IMR-90 (cell line): ENCODE results near the gene OPRL1. TPM values are rescaled to one million over a fixed set of nuclear protein-coding genes. Genes with fewer than 3 reads are reported as not detected.

Source experiments
- ATAC-seq: fragments of 200-7000 bp; cut with Tn5 transposase; 2 replicates; pipeline ENCODE4 v1.9.1; 2020; ENCODE audit warnings: low read depth, mild to moderate bottlenecking, moderate library complexity
- BruUV-seq: library from RNA; stranded (reverse); fragments of 400-500 nt; replicated peaks from 2 replicates; lab custom pipeline; 2021; lab: Mats Ljungman, UMichigan
- CTCF ChIA-PET: fragments of 300-600 bp; formaldehyde crosslinking; extraction: SDS; loops from one replicate; lab custom pipeline; 2021; ENCODE audit warnings: antibody characterized with exemption; lab: Yijun Ruan, JAX
- POLR2A ChIA-PET: fragments of 300-600 bp; sonication (Branson Sonifier 250); formaldehyde crosslinking; loops from one replicate; lab custom pipeline; 2022; ENCODE audit warnings: antibody characterized with exemption; ENCODE audit not compliant: unreplicated experiment; lab: Charles Lee
- DNase-seq: peaks from one replicate; pipeline ENCODE4 v3.0.0; 2013
- H2AFZ ChIP-seq: replicated peaks from 2 replicates; pipeline ENCODE3; 2013; ENCODE audit warnings: low read length, mild to moderate bottlenecking; ENCODE audit not compliant: poor library complexity
- H2AK5ac ChIP-seq: 2 replicates; pipeline ENCODE4 v1.6.1; 2013; ENCODE audit warnings: low read depth, low read length, inconsistent platforms
- H2AK9ac ChIP-seq: replicated peaks from 2 replicates; pipeline ENCODE3; 2013; ENCODE audit warnings: mild to moderate bottlenecking, low read depth, low read length, moderate library complexity; ENCODE audit not compliant: poor library complexity
- H2BK120ac ChIP-seq: 2 replicates; pipeline ENCODE4 v1.6.1; 2013; ENCODE audit warnings: low read depth, low read length, inconsistent platforms
- H2BK15ac ChIP-seq: 3 replicates; pipeline ENCODE4 v1.6.1; 2013; ENCODE audit warnings: low read depth, low read length, inconsistent platforms
- H2BK20ac ChIP-seq: 2 replicates; pipeline ENCODE4 v1.6.1; 2013; ENCODE audit warnings: low read depth, mild to moderate bottlenecking, inconsistent platforms, low read length, moderate library complexity
- H2BK5ac ChIP-seq: 2 replicates; pipeline ENCODE4 v1.6.1; 2013; ENCODE audit warnings: mild to moderate bottlenecking, low read depth, low read length, inconsistent platforms; ENCODE audit not compliant: poor library complexity, severe bottlenecking
- H3K14ac ChIP-seq: replicated peaks from 2 replicates; pipeline ENCODE4 v1.6.1; 2013; ENCODE audit warnings: low read depth, low read length, inconsistent platforms
- H3K18ac ChIP-seq: 2 replicates; pipeline ENCODE4 v1.6.1; 2013; ENCODE audit warnings: low read depth, low read length, control low read depth
- H3K23ac ChIP-seq: 2 replicates; pipeline ENCODE4 v1.6.1; 2013; ENCODE audit warnings: low read depth, low read length, inconsistent platforms
- H3K27ac ChIP-seq: 2 replicates; pipeline ENCODE4 v1.5.1; 2013; ENCODE audit warnings: mild to moderate bottlenecking, control low read depth, low read length; ENCODE audit not compliant: insufficient read depth
- H3K27me3 ChIP-seq: 2 replicates; pipeline ENCODE4 v1.6.1; 2013; ENCODE audit warnings: low read length; ENCODE audit not compliant: control insufficient read depth, insufficient read depth
- H3K36me3 ChIP-seq: 2 replicates; pipeline ENCODE4 v1.6.1; 2013; ENCODE audit warnings: low read length, mixed read lengths; ENCODE audit not compliant: control insufficient read depth, insufficient read depth
- H3K4ac ChIP-seq: 2 replicates; pipeline ENCODE4 v1.6.1; 2013; ENCODE audit warnings: low read depth, low read length, inconsistent platforms
- H3K4me1 ChIP-seq: 2 replicates; pipeline ENCODE4 v1.6.1; 2013; ENCODE audit warnings: low read length, mixed read lengths; ENCODE audit not compliant: control insufficient read depth, insufficient read depth
- H3K4me2 ChIP-seq: 2 replicates; pipeline ENCODE4 v1.6.1; 2013; ENCODE audit warnings: low read depth, mild to moderate bottlenecking, control low read depth, low read length, moderate library complexity
- H3K4me3 ChIP-seq: 2 replicates; pipeline ENCODE4 v1.5.1; 2013; ENCODE audit warnings: low read depth, mild to moderate bottlenecking, control low read depth, low read length, moderate library complexity; ENCODE audit not compliant: insufficient read depth
- H3K56ac ChIP-seq: 2 replicates; pipeline ENCODE4 v1.6.1; 2013; ENCODE audit warnings: low read length, inconsistent platforms; ENCODE audit not compliant: insufficient read depth; ENCODE audit errors: extremely low read depth
- H3K79me1 ChIP-seq, 2 experiments: 2 replicates each; pipeline ENCODE4 v1.6.1; 2013; ENCODE audit warnings: low read length in 2 of 2, inconsistent platforms in 1 of 2, low read depth in 1 of 2
- H3K9ac ChIP-seq: 2 replicates; pipeline ENCODE4 v1.6.1; 2013; ENCODE audit warnings: low read depth, low read length, control low read depth
- H3K9me1 ChIP-seq: 2 replicates; pipeline ENCODE4 v1.6.1; 2013; ENCODE audit warnings: low read length, inconsistent platforms; ENCODE audit not compliant: insufficient read depth
- H3K9me3 ChIP-seq: 2 replicates; pipeline ENCODE4 v1.6.1; 2013; ENCODE audit warnings: low read length; ENCODE audit not compliant: control insufficient read depth, insufficient read depth
- H4K20me1 ChIP-seq: 2 replicates; pipeline ENCODE4 v1.6.1; 2013; ENCODE audit warnings: low read length, inconsistent platforms; ENCODE audit not compliant: insufficient read depth
- H4K5ac ChIP-seq: 2 replicates; pipeline ENCODE4 v1.6.1; 2013; ENCODE audit warnings: mild to moderate bottlenecking, low read depth, low read length, control low read depth
- H4K8ac ChIP-seq, 2 experiments: 2 replicates each; pipeline ENCODE4 v1.6.1; 2013; ENCODE audit warnings: low read depth in 2 of 2, low read length in 2 of 2, control low read depth in 1 of 2, inconsistent platforms in 1 of 2
- H4K91ac ChIP-seq: 2 replicates; pipeline ENCODE4 v1.6.1; 2013; ENCODE audit warnings: low read depth, low read length, inconsistent platforms; ENCODE audit not compliant: insufficient read depth
- BHLHE40 ChIP-seq: fragments of 150-350 bp; IDR thresholded peaks from 2 replicates; pipeline ENCODE4 v1.6.1; 2016; ENCODE audit warnings: mild to moderate bottlenecking, low read depth, low read length
- CEBPB ChIP-seq: IDR thresholded peaks from 2 replicates; pipeline ENCODE4 v1.6.1; 2012; ENCODE audit warnings: low read depth, low read length, improper control_type of control experiment
- CHD1 ChIP-seq: IDR thresholded peaks from 2 replicates; pipeline ENCODE4 v1.6.1; 2012; ENCODE audit warnings: low read depth, low read length, improper control_type of control experiment
- CTCF ChIP-seq: conservative IDR thresholded peaks from 2 replicates; pipeline ENCODE4 v1.5.1; 2012; ENCODE audit warnings: mild to moderate bottlenecking, low read depth, low read length, improper control_type of control experiment
- ELK1 ChIP-seq: fragments of 150-350 bp; IDR thresholded peaks from 2 replicates; pipeline ENCODE4 v1.6.1; 2016; ENCODE audit warnings: low read depth, mild to moderate bottlenecking, low read length, moderate library complexity, borderline replicate concordance
- FOS ChIP-seq: fragments of 150-350 bp; IDR thresholded peaks from 2 replicates; pipeline ENCODE4 v1.6.1; 2016; ENCODE audit warnings: low read depth, low read length
- MAZ ChIP-seq: IDR thresholded peaks from 2 replicates; pipeline ENCODE4 v1.6.1; 2012; ENCODE audit warnings: low read depth, mild to moderate bottlenecking, low read length, improper control_type of control experiment, moderate library complexity, borderline replicate concordance
- MXI1 ChIP-seq: IDR thresholded peaks from 2 replicates; pipeline ENCODE4 v1.6.1; 2012; ENCODE audit warnings: low read depth, mild to moderate bottlenecking, low read length, moderate library complexity, borderline replicate concordance
- NFE2L2 ChIP-seq: fragments of 150-350 bp; IDR thresholded peaks from 2 replicates; pipeline ENCODE4 v1.6.1; 2016; ENCODE audit warnings: low read depth, mild to moderate bottlenecking, low read length
- RCOR1 ChIP-seq: IDR thresholded peaks from 2 replicates; pipeline ENCODE4 v1.6.1; 2012; ENCODE audit warnings: mild to moderate bottlenecking, low read length, improper control_type of control experiment; ENCODE audit not compliant: insufficient replicate concordance
- SMC3 ChIP-seq: fragments of 150-350 bp; IDR thresholded peaks from 2 replicates; pipeline ENCODE4 v1.6.1; 2016; ENCODE audit warnings: low read depth, mild to moderate bottlenecking, antibody characterized with exemption, low read length, moderate library complexity
- WGBS, 2 experiments: methylation state at CpG; one replicate each; pipeline versions ENCODE4 v1.1.5 to v1.1.7; 2013; ENCODE audit warnings: missing lambda C conversion rate in 2 of 2; ENCODE audit not compliant: insufficient read length in 1 of 2; ENCODE audit errors: extremely low coverage in 2 of 2; 5-methylcytosine and 5-hydroxymethylcytosine counted together
- dilution Hi-C: fragments of 300-500 bp; cut with HindIII; formaldehyde crosslinking; loops from one replicate; pipeline ENCODE4 v1.14.3; 2018; ENCODE audit warnings: low sequenced_read_pairs; ENCODE audit not compliant: unreplicated experiment
- in situ Hi-C: fragments of 300-500 bp; cut with MboI; formaldehyde crosslinking; loops from 3 replicates; pipeline ENCODE4 v1.14.3; 2019; ENCODE audit warnings: low sequenced_read_pairs, inconsistent platforms, mixed read lengths
- intact Hi-C: fragments of 100-400 bp; cut with micrococcal nuclease; formaldehyde crosslinking; loops from 2 replicates; pipeline ENCODE4 v1.10.0; 2022
- polyA plus RNA-seq, 3 experiments: library from polyadenylated mRNA; depleted of rRNA; stranded (reverse); fragments of >200 nt; gene quantifications; 2 replicates each; pipeline ENCODE4 v1.2.3, GENCODE V29; 2012; ENCODE audit warnings: low replicate concordance in 1 of 3
- total RNA-seq: library from RNA; depleted of rRNA; stranded (reverse); fragments of >200 nt; gene quantifications from 2 replicates; pipeline ENCODE4 v1.2.3, GENCODE V29; 2012

OPRL1 gene
- total and polyA plus RNA-seq, 2 of the 4 experiments (the other 2 are of a cell fraction): 0.36 to 1.2 TPM

GRCh38 chr20:64070244-64070993, 9.5 kb upstream of the OPRL1 start:
- ChIA-PET CTCF (interaction anchor here (1.2 to 1.8 kb wide), 2 partner anchors 13 to 32 kb away, joined by 3 to 6 read pairs; no protein-coding TSS in a partner anchor), POLR2A (no interaction called here)
- WGBS, 2 experiments: 98% methylated on average over 7 of the region's 31 CpGs; no CpG with 5 or more reads in 1 of the 2 experiments
- no peak overlapping the region for H3K18ac ChIP-seq
- H3K4me1 ChIP-seq: peaks cover 9% of the 10 kb centered on the region
- no peak overlapping the region for H3K56ac ChIP-seq
- no TSS peak for BruUV-seq
- no peak overlapping the region for H3K4me3 ChIP-seq
- no peak overlapping the region for H2AK5ac ChIP-seq
- in situ Hi-C loops: no loop called here
- H3K9me1 ChIP-seq: peaks cover 10% of the 10 kb centered on the region; the same call in 1 of the 2 replicates
- H3K36me3 ChIP-seq: peaks cover 23% of the 10 kb centered on the region; the same call in 1 of the 2 replicates
- intact Hi-C loops: no loop called here
- no peak overlapping the region for H3K23ac ChIP-seq
- no peak overlapping the region for H4K91ac ChIP-seq
- H2AK9ac ChIP-seq: peak overlapping the region; percentile 55
- no peak overlapping the region for H2BK15ac ChIP-seq
- no peak overlapping the region for H3K4me2 ChIP-seq
- H3K9ac ChIP-seq: no peak overlapping the region
- H3K79me1 ChIP-seq: peaks cover 0 to 12% of the 10 kb centered on the region in 2 experiments; a peak in 1 of 4 replicates
- no peak overlapping the region for H2BK120ac ChIP-seq
- no peak for ATAC-seq
- dilution Hi-C loops: no loop called here
- no peak overlapping the region for H2BK20ac ChIP-seq
- H3K14ac ChIP-seq: no peak overlapping the region
- peak overlapping the region; percentile 7 for H2AFZ ChIP-seq
- H4K8ac ChIP-seq: no peak overlapping the region
- no peak overlapping the region for H4K5ac ChIP-seq
- peaks cover 4% of the 10 kb centered on the region; the same call in 1 of the 2 replicates for H4K20me1 ChIP-seq
- H3K4ac ChIP-seq: no peak overlapping the region
- DNase-seq: no peak
- no peaks in the 10 kb centered on the region for H3K9me3 ChIP-seq
- H2BK5ac ChIP-seq: no peak overlapping the region
- TF ChIP-seq SMC3: no peak
- no peak for TF ChIP-seq NFE2L2
- no peak for TF ChIP-seq CHD1
- TF ChIP-seq ELK1: no peak
- TF ChIP-seq BHLHE40: no peak
- no peak for TF ChIP-seq RCOR1
- TF ChIP-seq CTCF: no peak
- no peak for TF ChIP-seq CEBPB
- no peak for TF ChIP-seq MAZ
- no peak for TF ChIP-seq FOS
- no peak for TF ChIP-seq MXI1
- no peak overlapping the region for H3K27ac ChIP-seq
- no peaks in the 10 kb centered on the region for H3K27me3 ChIP-seq
